Activated CD8-positive, alpha-beta memory T cell treated with anti-CD3 and anti-CD28 coated beads for 24 hours (primary cell): ENCODE measurements around the gene PARD6A.
A peak's percentile ranks its signal among the peaks of the same experiment; 100 is the strongest.

Source experiments
- DNase-seq: peaks from one replicate; pipeline ENCODE4 v3.0.0-alpha.2; 2020

Gene PARD6A

GRCh38 chr16:67660564-67661028 is at the start of gene PARD6A:
PARD6A (plus strand) TSS chr16:67660960; CDS start chr16:67661039, 79 bp downstream.
- DNase-seq, result peak; percentile 95

GRCh38 chr16:67613808-67614207 is 47.0 kb upstream of the PARD6A start:
- DNase-seq, result no peak

GRCh38 chr16:67628216-67628615 is 32.5 kb upstream of the PARD6A start:
- DNase-seq, result no peak

- DNase-seq, result no peak
Observed at GRCh38 chr16:67632415-67633172, 28.2 kb upstream of the PARD6A start.

GRCh38 chr16:67636713-67637112 is 24.0 kb upstream of the PARD6A start:
- DNase-seq, result no peak

- no peak for DNase-seq
Observed at GRCh38 chr16:67637625-67638024, 23.1 kb upstream of the PARD6A start.

GRCh38 chr16:67641779-67642708 is 18.7 kb upstream of the PARD6A start:
- peak; percentile 54 for DNase-seq

GRCh38 chr16:67644038-67644437 is 16.7 kb upstream of the PARD6A start:
- DNase-seq, result no peak

- peak; percentile 59 for DNase-seq
Observed at GRCh38 chr16:67645397-67646121, 15.2 kb upstream of the PARD6A start.

- DNase-seq, result peak; percentile 53
Observed at GRCh38 chr16:67647111-67647651, 13.6 kb upstream of the PARD6A start.

GRCh38 chr16:67647681-67648080 is 13.1 kb upstream of the PARD6A start:
- DNase-seq, result peak; percentile 54

GRCh38 chr16:67648088-67648763 is 12.5 kb upstream of the PARD6A start:
- DNase-seq, result no peak

- peak; percentile 56 for DNase-seq
Observed at GRCh38 chr16:67648764-67649407, 11.9 kb upstream of the PARD6A start.

- no peak for DNase-seq
Observed at GRCh38 chr16:67649494-67649931, 11.2 kb upstream of the PARD6A start.

GRCh38 chr16:67650023-67650422 is 10.7 kb upstream of the PARD6A start:
- DNase-seq, result no peak

- no peak for DNase-seq
Observed at GRCh38 chr16:67651039-67651438, 9.7 kb upstream of the PARD6A start.

GRCh38 chr16:67651847-67652246 is 8.9 kb upstream of the PARD6A start:
- peak; percentile 54 for DNase-seq

- DNase-seq, result no peak
Observed at GRCh38 chr16:67652578-67653127, 8.1 kb upstream of the PARD6A start.

GRCh38 chr16:67653128-67653788 is 7.5 kb upstream of the PARD6A start:
- no peak for DNase-seq

- DNase-seq, result no peak
Observed at GRCh38 chr16:67653789-67654402, 6.9 kb upstream of the PARD6A start.
